ENCODE data around the gene PPT1.

GRCh38 chr1:40047276-40047675 lies 49.8 kb downstream of the PPT1 start:
- TF ChIP-seq CTCF (IDR thresholded peaks at IDR 0.05) (no peak), POLR2A (IDR thresholded peaks at IDR 0.05) (no peak)
